GM18499 (cell line): ENCODE results near the gene CALHM6.

Experiments used
- ATAC-seq: cut with Tn5 transposase; IDR thresholded peaks from one replicate; pipeline ENCODE4 v1.9.1; 2021; ENCODE audit warnings: moderate number of reproducible peaks; ENCODE audit not compliant: insufficient read depth, unreplicated experiment

Gene CALHM6

GRCh38 chr6:116461331-116461931 lies at the start of gene CALHM6:
Gene CALHM6 (plus strand): TSS chr6:116461375. CDS start chr6:116461930, 555 bp downstream.
- no peak for ATAC-seq

- ATAC-seq, result no peak
These were observed 48.9 kb upstream of the CALHM6 start for GRCh38 chr6:116412270-116412669.

- ATAC-seq, result no peak
These were observed 47.8 kb upstream of the CALHM6 start for GRCh38 chr6:116413357-116413756.

GRCh38 chr6:116417661-116418060 lies 43.5 kb upstream of the CALHM6 start:
- no peak for ATAC-seq

GRCh38 chr6:116419069-116419786 lies 41.9 kb upstream of the CALHM6 start:
- no peak for ATAC-seq

GRCh38 chr6:116420341-116420740 lies 40.8 kb upstream of the CALHM6 start:
- no peak for ATAC-seq

GRCh38 chr6:116422238-116422637 lies 38.9 kb upstream of the CALHM6 start:
- ATAC-seq, result no peak

- ATAC-seq, result no peak
These were observed 37.2 kb upstream of the CALHM6 start for GRCh38 chr6:116424001-116424400.

GRCh38 chr6:116426551-116426950 lies 34.6 kb upstream of the CALHM6 start:
- ATAC-seq, result no peak

GRCh38 chr6:116429111-116429510 lies 32.1 kb upstream of the CALHM6 start:
- ATAC-seq, result no peak

GRCh38 chr6:116430860-116431259 lies 30.3 kb upstream of the CALHM6 start:
- ATAC-seq, result no peak

- ATAC-seq, result no peak
These were observed 29.1 kb upstream of the CALHM6 start for GRCh38 chr6:116431964-116432595.

- ATAC-seq, result no peak
These were observed 27.9 kb upstream of the CALHM6 start for GRCh38 chr6:116433206-116433712.

GRCh38 chr6:116434056-116434725 lies 27.0 kb upstream of the CALHM6 start:
- ATAC-seq, result no peak

GRCh38 chr6:116436586-116436985 lies 24.6 kb upstream of the CALHM6 start:
- no peak for ATAC-seq

- ATAC-seq, result no peak
These were observed 23.5 kb upstream of the CALHM6 start for GRCh38 chr6:116437656-116438055.

- ATAC-seq, result no peak
These were observed 22.4 kb upstream of the CALHM6 start for GRCh38 chr6:116438590-116439448.

- ATAC-seq, result no peak
These were observed 21.6 kb upstream of the CALHM6 start for GRCh38 chr6:116439522-116440051.

GRCh38 chr6:116443105-116443504 lies 18.1 kb upstream of the CALHM6 start:
- ATAC-seq, result no peak

- ATAC-seq, result no peak
These were observed 17.1 kb upstream of the CALHM6 start for GRCh38 chr6:116444092-116444491.
